D721Med (cell line): Measurements from ENCODE around the gene SMAD6.

Source experiments
- DNase-seq: peaks from one replicate; pipeline ENCODE4 v3.0.0; 2011; ENCODE audit warnings: low spot score; ENCODE audit not compliant: insufficient read length
- FAIRE-seq: peaks from 2 replicates; lab custom pipeline; 2011; peaks lifted over from hg19 to GRCh38; lab: Jason Lieb, UNC
- CTCF ChIP-seq: IDR thresholded peaks from 2 replicates; pipeline ENCODE4 v1.5.1; 2012; ENCODE audit warnings: mild to moderate bottlenecking, control low read depth; ENCODE audit not compliant: insufficient read depth; ENCODE audit errors: missing control alignments

SMAD6 gene

GRCh38 chr15:66747223-66747622 is 45.2 kb downstream of the SMAD6 start:
- FAIRE-seq (no peak), DNase-seq (no peak)
- TF ChIP-seq CTCF = no peak

DNA sequence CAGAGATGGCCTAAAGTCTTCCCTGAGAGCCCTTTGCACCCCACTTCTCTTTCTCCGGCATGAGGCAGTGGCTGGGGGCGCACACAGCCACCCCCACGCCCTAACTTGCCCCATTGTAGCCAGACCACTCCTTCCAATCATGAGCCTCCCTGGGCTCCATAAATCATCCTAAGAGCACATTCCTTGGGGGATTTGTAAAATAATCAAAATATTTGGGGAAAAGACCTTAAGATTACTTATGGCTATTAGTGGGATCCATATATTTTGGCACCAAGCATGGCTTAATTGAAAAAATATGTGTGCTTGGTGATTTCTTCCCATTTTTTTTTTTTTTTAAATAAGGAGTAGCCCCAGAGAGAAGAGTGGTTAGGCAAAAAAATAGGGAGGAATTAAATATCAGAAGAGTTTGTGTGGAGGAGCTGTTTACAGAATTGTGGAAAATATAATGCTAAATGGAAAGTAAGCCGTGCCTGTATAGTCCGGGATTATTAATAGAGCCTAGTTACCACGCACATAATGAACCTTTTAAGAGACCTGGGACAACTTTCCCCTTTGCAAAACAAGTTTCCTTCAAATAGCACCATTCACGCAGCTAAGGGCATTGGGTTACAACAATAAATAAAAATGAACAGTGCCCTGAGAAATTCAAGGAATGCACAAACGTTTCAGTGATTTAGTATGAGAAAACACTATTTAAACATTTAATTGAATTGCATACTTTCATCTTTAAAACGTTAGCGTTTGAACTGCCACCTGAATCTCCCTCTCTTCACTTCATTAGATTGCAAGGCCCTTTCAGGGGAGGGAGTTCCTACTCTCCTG is 46.1 kb downstream of the SMAD6 start:
- no peak for TF ChIP-seq CTCF
- FAIRE-seq (no peak), DNase-seq (no peak)

GRCh38 chr15:66748708-66749035 is 46.6 kb downstream of the SMAD6 start:
- FAIRE-seq (no peak), DNase-seq (no peak)
- TF ChIP-seq CTCF = no peak

DNA sequence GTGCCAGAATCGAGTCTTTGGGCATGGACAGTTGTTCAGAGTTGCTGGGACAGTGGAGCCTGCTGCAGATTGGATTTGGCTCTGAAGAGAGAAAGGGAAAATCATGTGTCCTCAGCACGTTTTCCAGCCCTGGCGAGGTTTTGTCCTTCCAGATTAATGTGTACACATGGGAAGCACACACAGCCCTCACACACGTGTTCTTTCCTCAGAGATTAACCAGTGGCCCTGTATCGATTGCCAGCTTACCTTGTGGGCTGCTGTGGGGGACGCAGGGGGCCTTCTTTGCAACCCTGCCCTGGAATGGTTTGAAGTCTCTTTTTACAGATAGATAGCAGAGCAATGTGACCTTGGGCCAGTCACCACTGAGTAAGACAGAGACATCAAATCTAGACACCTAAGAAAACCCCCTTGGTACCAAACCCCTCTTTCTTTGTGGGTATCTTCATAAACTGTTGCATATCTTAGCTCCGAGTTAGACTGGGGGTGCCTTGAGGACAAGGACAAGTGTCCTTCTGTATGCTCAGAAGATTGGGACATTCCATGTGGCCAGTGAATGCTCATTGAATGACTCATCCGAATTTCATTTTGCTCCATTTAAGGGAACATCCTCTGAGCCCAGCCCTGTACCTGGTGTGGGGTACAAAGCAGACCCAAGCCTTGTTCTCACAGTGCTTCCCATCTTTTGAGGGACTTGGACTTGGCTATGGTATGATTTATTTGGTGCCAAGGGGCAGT is 48.0 kb downstream of the SMAD6 start:
- DNase-seq (no peak), FAIRE-seq (no peak)
- no peak for TF ChIP-seq CTCF

- FAIRE-seq (no peak), DNase-seq (no peak)
- no peak for TF ChIP-seq CTCF
Measured at GRCh38 chr15:66750609-66751008, 48.6 kb downstream of the SMAD6 start.

DNA sequence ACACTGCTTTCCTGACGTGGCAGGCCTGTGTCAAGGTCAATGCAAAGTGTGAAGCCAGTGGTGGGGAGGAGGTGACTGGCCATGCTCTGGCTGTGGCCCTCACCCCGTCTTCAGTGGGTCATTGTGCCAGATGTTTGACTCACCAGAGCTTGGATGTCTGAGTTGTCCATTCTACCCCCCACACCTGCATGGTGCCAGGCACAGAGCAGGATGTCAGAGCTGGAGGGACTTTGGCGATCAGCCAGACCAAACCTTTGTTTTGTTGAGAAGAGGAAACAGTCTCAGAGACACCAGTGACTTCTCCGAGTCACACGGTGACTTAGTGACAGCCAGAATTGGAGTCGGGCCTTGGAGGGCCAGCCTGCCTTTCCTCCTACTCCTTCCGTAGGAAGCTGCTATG is 49.5 kb downstream of the SMAD6 start:
- no peak for TF ChIP-seq CTCF
- FAIRE-seq = no peak
- no peak for DNase-seq

DNA sequence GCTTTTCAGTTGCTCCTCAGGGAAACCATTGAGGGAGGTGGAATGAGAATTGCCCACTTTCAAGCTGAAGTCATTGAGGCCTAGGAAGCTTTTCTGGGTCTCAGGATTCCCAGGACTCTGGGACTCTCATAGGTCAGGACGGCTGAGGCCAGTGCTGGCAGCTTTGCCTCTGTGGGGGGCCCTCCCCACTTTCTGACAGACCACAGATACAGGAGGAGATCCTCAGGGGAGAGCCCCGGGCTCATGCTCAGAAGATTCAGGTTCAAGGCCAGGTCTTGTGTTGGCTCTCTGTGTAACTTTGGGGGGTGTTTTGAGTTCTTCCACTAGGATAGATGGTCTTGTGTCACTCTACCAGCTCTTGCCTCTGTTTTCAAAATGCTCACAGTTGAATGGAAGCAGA is 50.0 kb downstream of the SMAD6 start:
- FAIRE-seq (no peak), DNase-seq (no peak)
- no peak for TF ChIP-seq CTCF
